ENCODE data around the gene PEAR1.
A peak's percentile ranks its signal among the peaks of the same experiment; 100 is the strongest.

Gene PEAR1

GRCh38 chr1:156854634-156855033 is 38.9 kb upstream of the PEAR1 start:
- Mint-ChIP-seq H3K9me3 (no peaks in the 10 kb centered on the region), H3K4me3 (no peak overlapping the region), H3K36me3 (no peaks in the 10 kb centered on the region), H3K27me3 (peaks cover 6% of the 10 kb centered on the region), H3K27ac (no peak overlapping the region), H3K4me1 (peaks cover 5% of the 10 kb centered on the region)

- H3K27ac Mint-ChIP-seq: no peak overlapping the region
- H3K27me3 Mint-ChIP-seq: peaks cover 10% of the 10 kb centered on the region
Measured at GRCh38 chr1:156856282-156856785, 37.2 kb upstream of the PEAR1 start.

DNA sequence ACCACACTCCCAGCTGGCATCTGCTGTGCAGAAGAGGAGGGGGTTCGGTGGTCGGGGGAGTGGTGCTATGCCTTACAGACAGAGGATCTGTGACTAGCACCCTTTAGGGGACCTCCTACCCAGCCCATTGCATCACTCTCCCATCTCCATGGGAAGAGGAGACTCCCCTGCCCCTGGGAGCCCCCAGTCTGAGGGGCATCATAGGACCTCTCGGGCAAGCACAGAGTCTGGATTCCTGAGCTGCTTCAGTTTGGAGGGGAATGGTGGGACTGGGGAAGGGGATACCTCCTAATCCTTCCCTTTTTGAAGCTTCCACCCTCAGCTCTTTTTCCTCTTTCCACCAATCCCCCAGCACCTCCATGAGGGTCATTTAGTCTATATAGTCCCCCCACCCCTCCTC is 36.0 kb upstream of the PEAR1 start:
- Mint-ChIP-seq H3K27me3 (peaks cover 19% of the 10 kb centered on the region), H3K27ac (no peak overlapping the region), H3K4me3 (no peak overlapping the region), H3K36me3 (no peaks in the 10 kb centered on the region), H3K4me1 (peaks cover 14% of the 10 kb centered on the region), H3K9me3 (no peaks in the 10 kb centered on the region)

More at GRCh38 chr1:156856282-156856785, 37.2 kb upstream of the PEAR1 start:
- Mint-ChIP-seq H3K4me3 (no peak overlapping the region), H3K36me3 (no peaks in the 10 kb centered on the region), H3K4me1 (peaks cover 10% of the 10 kb centered on the region), H3K9me3 (no peaks in the 10 kb centered on the region)

GRCh38 chr1:156858555-156858956 is 35.0 kb upstream of the PEAR1 start:
- H3K4me1 Mint-ChIP-seq: peaks cover 18% of the 10 kb centered on the region
- H3K27me3 Mint-ChIP-seq: peaks cover 28% of the 10 kb centered on the region
- H3K36me3 Mint-ChIP-seq: no peaks in the 10 kb centered on the region
- no peak overlapping the region for H3K27ac Mint-ChIP-seq
- peak overlapping the region; percentile 56 for H3K4me3 Mint-ChIP-seq
- no peaks in the 10 kb centered on the region for H3K9me3 Mint-ChIP-seq

- Mint-ChIP-seq H3K36me3 (no peaks in the 10 kb centered on the region), H3K9me3 (no peaks in the 10 kb centered on the region), H3K4me3 (peak within 1 kb of the TSS; percentile 78), H3K27ac (no peak within 1 kb of the TSS), H3K4me1 (peaks cover 18% of the 10 kb centered on the region), H3K27me3 (peaks cover 32% of the 10 kb centered on the region)
Measured at GRCh38 chr1:156858959-156859522, 34.5 kb upstream of the PEAR1 start, which contains the start of gene INSRR. Gene INSRR (minus strand): TSS chr1:156859117. CDS start chr1:156858621, 496 bp downstream.

- Mint-ChIP-seq H3K27ac (no peak overlapping the region), H3K36me3 (no peaks in the 10 kb centered on the region), H3K4me3 (peak overlapping the region; percentile 78), H3K27me3 (peaks cover 35% of the 10 kb centered on the region), H3K9me3 (no peaks in the 10 kb centered on the region), H3K4me1 (peaks cover 18% of the 10 kb centered on the region)
Measured at GRCh38 chr1:156859523-156860112, 33.9 kb upstream of the PEAR1 start.

GRCh38 chr1:156860113-156860627 is 33.3 kb upstream of the PEAR1 start:
- H3K27me3 Mint-ChIP-seq: peaks cover 39% of the 10 kb centered on the region
- H3K9me3 Mint-ChIP-seq: no peaks in the 10 kb centered on the region
- H3K4me1 Mint-ChIP-seq: peaks cover 18% of the 10 kb centered on the region
- no peak overlapping the region for H3K27ac Mint-ChIP-seq
- peak overlapping the region; percentile 78 for H3K4me3 Mint-ChIP-seq
- no peaks in the 10 kb centered on the region for H3K36me3 Mint-ChIP-seq

DNA sequence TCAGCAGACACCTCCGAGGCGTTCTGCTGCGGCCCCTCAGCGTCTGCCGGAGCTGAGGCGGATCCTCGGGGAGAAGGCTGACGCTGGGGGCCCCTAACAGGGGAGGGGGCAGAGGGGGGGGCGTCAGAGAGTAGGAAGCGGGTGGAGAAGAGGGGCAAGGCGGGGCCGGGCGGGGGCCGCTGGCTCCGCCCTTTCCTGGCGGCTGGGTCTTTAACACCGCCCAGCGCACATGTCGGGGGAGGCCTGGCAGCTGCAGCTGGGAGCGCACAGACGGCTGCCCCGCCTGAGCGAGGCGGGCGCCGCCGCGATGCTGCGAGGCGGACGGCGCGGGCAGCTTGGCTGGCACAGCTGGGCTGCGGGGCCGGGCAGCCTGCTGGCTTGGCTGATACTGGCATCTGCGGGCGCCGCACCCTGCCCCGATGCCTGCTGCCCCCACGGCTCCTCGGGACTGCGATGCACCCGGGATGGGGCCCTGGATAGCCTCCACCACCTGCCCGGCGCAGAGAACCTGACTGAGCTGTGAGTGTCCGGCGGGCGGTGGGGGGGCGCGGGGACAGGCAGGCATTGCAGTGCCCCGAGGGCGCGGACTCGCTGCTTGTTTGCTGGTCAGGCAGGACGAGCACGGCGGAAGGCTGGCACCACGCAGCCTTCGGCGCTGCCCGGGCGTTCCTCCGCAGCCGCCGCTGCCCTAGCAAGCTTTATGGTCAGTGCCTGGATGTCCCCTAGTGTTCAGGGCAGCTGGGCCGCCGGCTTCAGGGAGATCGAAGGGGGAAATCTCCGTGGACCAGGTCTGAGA is 32.7 kb upstream of the PEAR1 start, which contains the start of gene NTRK1:
TSS of gene NTRK1 (plus strand) at position 238 of the 796 bp plus-strand sequence. CDS start at position 308, 70 bp downstream.
- Mint-ChIP-seq H3K27me3 (peaks cover 43% of the 10 kb centered on the region), H3K36me3 (no peaks in the 10 kb centered on the region), H3K4me3 (peak within 1 kb of the TSS; percentile 78), H3K9me3 (no peaks in the 10 kb centered on the region), H3K27ac (no peak within 1 kb of the TSS), H3K4me1 (peaks cover 23% of the 10 kb centered on the region)

DNA sequence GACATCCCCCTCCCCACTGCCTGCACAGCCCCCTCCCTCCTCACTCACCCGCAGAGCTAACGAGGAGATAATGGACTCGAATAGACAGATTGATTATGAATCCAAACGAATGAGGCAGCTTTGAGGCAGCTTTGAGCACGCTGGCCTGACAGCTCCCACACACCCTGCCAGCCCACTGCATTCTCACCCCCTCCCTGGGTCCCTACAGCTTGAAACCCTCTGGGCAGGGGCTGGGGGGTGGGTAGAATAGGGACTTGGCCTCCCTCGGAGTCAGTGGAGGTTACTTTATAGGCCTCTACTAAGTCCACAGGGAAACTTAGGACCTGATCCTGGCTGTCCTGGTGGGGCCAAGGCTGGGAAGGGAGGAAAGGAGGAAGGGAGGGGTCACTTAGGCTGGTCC is 30.9 kb upstream of the PEAR1 start:
- H3K4me3 Mint-ChIP-seq: no peak overlapping the region
- no peaks in the 10 kb centered on the region for H3K9me3 Mint-ChIP-seq
- H3K27me3 Mint-ChIP-seq: peaks cover 47% of the 10 kb centered on the region
- H3K36me3 Mint-ChIP-seq: no peaks in the 10 kb centered on the region
- H3K27ac Mint-ChIP-seq: no peak overlapping the region
- H3K4me1 Mint-ChIP-seq: peaks cover 25% of the 10 kb centered on the region

DNA sequence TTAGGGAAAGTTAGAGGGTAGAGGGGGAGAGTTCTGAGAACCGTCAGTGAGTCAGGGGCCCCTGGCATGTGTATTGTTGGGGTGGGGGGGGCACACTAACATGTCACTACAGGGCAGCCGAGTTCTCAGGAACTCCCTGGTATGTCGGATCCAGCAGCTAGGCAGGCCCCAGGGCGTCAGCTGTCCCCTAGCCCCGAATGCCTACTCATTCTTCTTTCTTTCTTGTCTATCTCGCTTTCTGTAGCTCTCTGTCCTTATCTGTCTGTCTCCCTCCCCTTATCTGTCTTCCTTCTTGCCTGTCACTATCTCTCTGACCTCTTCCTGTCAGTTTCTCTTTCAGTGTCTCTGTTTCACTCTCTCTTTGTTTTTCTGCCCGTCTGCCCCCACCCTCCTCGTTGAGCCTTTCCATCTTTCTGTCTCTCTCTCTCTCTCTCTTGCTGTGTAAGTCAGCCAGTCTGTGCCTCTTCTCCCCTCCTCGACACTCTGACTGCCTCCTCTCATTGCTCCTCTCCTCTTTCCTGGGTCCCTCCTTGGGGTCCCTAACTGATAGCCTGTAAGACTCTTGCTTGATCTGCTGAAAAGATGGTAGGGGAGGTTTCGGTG is 30.4 kb upstream of the PEAR1 start:
- Mint-ChIP-seq H3K27me3 (peaks cover 47% of the 10 kb centered on the region), H3K9me3 (no peaks in the 10 kb centered on the region), H3K27ac (peak overlapping the region; percentile 48), H3K4me1 (peaks cover 25% of the 10 kb centered on the region), H3K4me3 (no peak overlapping the region), H3K36me3 (no peaks in the 10 kb centered on the region)

DNA sequence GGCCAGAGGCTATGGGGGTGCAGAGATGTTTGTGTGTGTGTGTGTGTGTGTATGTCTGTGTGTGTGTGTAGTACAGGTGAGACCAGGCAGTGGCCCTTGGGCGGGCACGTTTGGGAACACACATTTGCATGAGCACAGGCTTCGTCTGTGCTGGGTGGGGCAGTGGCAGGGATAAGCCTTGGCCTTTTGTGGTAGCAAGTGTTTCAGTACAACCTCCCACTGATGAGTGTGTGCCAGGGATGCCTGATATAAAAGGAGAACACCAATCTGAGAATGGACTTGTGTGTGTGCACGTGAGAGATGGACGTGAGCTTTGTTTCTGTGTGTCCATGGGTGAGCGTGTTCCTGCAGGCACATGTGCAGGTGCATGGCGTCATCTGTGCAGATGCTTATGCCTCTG is 29.9 kb upstream of the PEAR1 start:
- Mint-ChIP-seq H3K27me3 (peaks cover 42% of the 10 kb centered on the region), H3K36me3 (no peaks in the 10 kb centered on the region), H3K9me3 (no peaks in the 10 kb centered on the region), H3K4me3 (no peak overlapping the region), H3K27ac (no peak overlapping the region), H3K4me1 (peaks cover 22% of the 10 kb centered on the region)

GRCh38 chr1:156864796-156865195 is 28.7 kb upstream of the PEAR1 start:
- H3K27ac Mint-ChIP-seq: no peak overlapping the region
- no peaks in the 10 kb centered on the region for H3K9me3 Mint-ChIP-seq
- H3K4me1 Mint-ChIP-seq: peaks cover 20% of the 10 kb centered on the region
- H3K27me3 Mint-ChIP-seq: peaks cover 41% of the 10 kb centered on the region
- no peaks in the 10 kb centered on the region for H3K36me3 Mint-ChIP-seq
- H3K4me3 Mint-ChIP-seq: no peak overlapping the region

DNA sequence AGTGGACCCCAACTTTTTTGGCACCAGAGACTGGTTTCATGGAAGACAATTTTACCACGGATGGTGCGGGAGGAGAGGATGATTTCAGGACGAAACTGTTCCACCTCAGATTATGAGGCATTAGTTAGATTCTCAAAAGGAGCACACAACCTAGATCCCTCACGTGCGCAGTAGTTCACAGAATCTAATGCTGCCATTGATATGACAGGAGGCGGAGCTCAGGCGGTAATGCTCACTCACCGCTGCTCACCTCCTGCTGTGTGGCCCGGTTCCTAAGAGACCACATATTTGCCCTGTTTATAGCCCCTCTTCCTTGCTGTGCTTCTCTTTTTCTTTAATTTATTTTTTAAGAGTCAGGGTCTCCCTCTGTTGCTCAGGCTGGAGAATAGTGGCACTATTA is 28.3 kb upstream of the PEAR1 start:
- Mint-ChIP-seq H3K4me1 (peaks cover 18% of the 10 kb centered on the region), H3K27ac (no peak overlapping the region), H3K36me3 (no peaks in the 10 kb centered on the region), H3K27me3 (peaks cover 40% of the 10 kb centered on the region), H3K4me3 (peak overlapping the region; percentile 33), H3K9me3 (no peaks in the 10 kb centered on the region)

DNA sequence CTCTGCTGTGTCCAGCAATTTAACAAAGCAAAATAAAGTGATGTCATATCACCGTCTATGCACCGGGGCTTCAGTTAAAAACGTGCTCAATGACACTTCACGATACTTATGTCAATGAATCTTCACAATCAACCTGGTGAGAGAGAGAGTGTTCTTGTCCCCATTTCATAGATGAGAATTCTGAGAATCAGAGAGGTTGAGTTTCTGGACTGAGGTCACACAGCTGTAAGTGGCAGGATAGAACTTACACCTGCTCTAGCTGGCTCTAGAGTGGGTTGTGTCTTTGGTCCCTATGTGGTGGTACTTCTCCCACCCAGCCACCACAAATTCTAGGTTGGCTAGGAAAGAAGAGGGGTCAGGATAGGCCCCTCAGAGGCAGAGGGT is 27.7 kb upstream of the PEAR1 start:
- no peaks in the 10 kb centered on the region for H3K36me3 Mint-ChIP-seq
- H3K4me1 Mint-ChIP-seq: peaks cover 15% of the 10 kb centered on the region
- no peaks in the 10 kb centered on the region for H3K9me3 Mint-ChIP-seq
- peak overlapping the region; percentile 17 for H3K27ac Mint-ChIP-seq
- peaks cover 38% of the 10 kb centered on the region for H3K27me3 Mint-ChIP-seq
- H3K4me3 Mint-ChIP-seq: no peak overlapping the region

DNA sequence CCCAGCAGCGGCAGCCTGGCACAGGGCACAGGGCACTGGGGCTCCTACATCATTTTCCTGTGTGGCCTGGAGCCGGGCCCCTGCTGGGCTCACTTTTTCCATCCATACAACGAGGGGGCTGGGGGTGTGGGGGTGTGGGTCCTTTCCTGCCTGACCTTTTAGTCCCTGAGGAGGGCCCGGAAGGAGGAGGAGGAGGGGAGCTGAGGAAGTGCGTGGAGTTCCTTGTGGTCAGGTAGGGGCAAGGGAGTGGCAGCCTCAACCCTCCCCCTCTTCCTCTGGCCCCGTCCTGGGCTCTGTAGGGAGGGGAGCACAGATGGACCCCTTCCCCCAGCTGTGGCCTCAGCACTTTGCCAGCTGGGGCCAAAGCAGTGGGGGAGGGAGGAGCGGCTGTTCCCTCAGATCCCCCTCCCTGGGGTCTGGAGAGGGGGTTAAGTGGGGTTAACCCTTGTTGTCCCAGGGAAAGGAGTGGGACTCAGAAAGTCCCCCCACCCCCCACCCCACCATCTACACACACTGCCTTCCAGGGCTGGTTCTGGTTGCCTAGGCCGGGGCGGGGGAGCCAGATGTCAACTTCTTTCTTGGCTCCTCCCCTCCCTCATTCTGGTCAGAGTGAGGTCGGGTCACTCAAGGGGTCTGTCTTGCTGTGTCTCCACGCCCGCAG is 27.1 kb upstream of the PEAR1 start:
- Mint-ChIP-seq H3K27ac (no peak overlapping the region), H3K36me3 (no peaks in the 10 kb centered on the region), H3K27me3 (peaks cover 37% of the 10 kb centered on the region), H3K4me3 (no peak overlapping the region), H3K9me3 (no peaks in the 10 kb centered on the region), H3K4me1 (peaks cover 15% of the 10 kb centered on the region)
